GM23248 (cell line): ENCODE results near the gene ALK.

Experiments used
- EZH2 ChIP-seq: fragments of 200-600 bp; sonication (generic); IDR thresholded peaks from 2 replicates; pipeline ENCODE4 v1.6.1; 2018; ENCODE audit warnings: antibody characterized with exemption, mild to moderate bottlenecking; ENCODE audit not compliant: insufficient read depth, poor library complexity, severe bottlenecking
- EZH2phosphoT487 ChIP-seq: fragments of 200-600 bp; sonication (generic); IDR thresholded peaks from 2 replicates; pipeline ENCODE4 v1.6.1; 2018; ENCODE audit warnings: antibody characterized with exemption, moderate library complexity, mild to moderate bottlenecking, low read depth; ENCODE audit not compliant: insufficient read depth

GRCh38 chr2:29433920-29434319 is 487.5 kb downstream of the ALK start:
- no peak for TF ChIP-seq EZH2phosphoT487
- TF ChIP-seq EZH2 = no peak
